ENCODE measurements around the gene AREL1.

- TF ChIP-seq, protein P1, sequence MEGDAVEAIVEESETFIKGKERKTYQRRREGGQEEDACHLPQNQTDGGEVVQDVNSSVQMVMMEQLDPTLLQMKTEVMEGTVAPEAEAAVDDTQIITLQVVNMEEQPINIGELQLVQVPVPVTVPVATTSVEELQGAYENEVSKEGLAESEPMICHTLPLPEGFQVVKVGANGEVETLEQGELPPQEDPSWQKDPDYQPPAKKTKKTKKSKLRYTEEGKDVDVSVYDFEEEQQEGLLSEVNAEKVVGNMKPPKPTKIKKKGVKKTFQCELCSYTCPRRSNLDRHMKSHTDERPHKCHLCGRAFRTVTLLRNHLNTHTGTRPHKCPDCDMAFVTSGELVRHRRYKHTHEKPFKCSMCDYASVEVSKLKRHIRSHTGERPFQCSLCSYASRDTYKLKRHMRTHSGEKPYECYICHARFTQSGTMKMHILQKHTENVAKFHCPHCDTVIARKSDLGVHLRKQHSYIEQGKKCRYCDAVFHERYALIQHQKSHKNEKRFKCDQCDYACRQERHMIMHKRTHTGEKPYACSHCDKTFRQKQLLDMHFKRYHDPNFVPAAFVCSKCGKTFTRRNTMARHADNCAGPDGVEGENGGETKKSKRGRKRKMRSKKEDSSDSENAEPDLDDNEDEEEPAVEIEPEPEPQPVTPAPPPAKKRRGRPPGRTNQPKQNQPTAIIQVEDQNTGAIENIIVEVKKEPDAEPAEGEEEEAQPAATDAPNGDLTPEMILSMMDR (IDR thresholded peaks at IDR 0.05): no peak
- no peak for TF ChIP-seq POLR2AphosphoS5 (IDR thresholded peaks at IDR 0.05; ENCODE audit: low read depth, low read length)
- TF ChIP-seq, protein P2, sequence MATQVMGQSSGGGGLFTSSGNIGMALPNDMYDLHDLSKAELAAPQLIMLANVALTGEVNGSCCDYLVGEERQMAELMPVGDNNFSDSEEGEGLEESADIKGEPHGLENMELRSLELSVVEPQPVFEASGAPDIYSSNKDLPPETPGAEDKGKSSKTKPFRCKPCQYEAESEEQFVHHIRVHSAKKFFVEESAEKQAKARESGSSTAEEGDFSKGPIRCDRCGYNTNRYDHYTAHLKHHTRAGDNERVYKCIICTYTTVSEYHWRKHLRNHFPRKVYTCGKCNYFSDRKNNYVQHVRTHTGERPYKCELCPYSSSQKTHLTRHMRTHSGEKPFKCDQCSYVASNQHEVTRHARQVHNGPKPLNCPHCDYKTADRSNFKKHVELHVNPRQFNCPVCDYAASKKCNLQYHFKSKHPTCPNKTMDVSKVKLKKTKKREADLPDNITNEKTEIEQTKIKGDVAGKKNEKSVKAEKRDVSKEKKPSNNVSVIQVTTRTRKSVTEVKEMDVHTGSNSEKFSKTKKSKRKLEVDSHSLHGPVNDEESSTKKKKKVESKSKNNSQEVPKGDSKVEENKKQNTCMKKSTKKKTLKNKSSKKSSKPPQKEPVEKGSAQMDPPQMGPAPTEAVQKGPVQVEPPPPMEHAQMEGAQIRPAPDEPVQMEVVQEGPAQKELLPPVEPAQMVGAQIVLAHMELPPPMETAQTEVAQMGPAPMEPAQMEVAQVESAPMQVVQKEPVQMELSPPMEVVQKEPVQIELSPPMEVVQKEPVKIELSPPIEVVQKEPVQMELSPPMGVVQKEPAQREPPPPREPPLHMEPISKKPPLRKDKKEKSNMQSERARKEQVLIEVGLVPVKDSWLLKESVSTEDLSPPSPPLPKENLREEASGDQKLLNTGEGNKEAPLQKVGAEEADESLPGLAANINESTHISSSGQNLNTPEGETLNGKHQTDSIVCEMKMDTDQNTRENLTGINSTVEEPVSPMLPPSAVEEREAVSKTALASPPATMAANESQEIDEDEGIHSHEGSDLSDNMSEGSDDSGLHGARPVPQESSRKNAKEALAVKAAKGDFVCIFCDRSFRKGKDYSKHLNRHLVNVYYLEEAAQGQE (IDR thresholded peaks at IDR 0.05; ENCODE audit: insufficient read depth in 1 of 2, low read depth in 2 of 2, low read length in 1 of 2): no peak
Observed at GRCh38 chr14:74682169-74682952, 30.5 kb downstream of the AREL1 start.
